Kidney (tissue), 14 donors: ENCODE data around the gene BACH1. TPM values are rescaled to one million over a fixed set of nuclear protein-coding genes. Genes with fewer than 3 reads are reported as not detected.

ENCODE experiments used
- DNase-seq, 5 donors: peaks; one replicate each; pipeline ENCODE4 v3.0.0-alpha.2; 2013 to 2020
- FAIRE-seq: peaks from 2 replicates; lab custom pipeline; 2012; peaks lifted over from hg19 to GRCh38; lab: Jason Lieb, UNC
- H3K27ac ChIP-seq, 2 donors: one replicate each; pipeline ENCODE4 v1.7.0; 2013; ENCODE audit warnings: low read depth in 2 of 2, low read length in 2 of 2, inconsistent platforms in 1 of 2
- H3K27me3 ChIP-seq: one replicate; pipeline ENCODE4 v1.7.1; 2013; ENCODE audit warnings: low read length, inconsistent platforms; ENCODE audit not compliant: control insufficient read depth, insufficient read depth
- H3K36me3 ChIP-seq, 3 donors: one replicate each; pipeline versions ENCODE4 v1.7.0 to v1.7.1; 2013; ENCODE audit warnings: low read length in 3 of 3, control low read depth in 1 of 3, inconsistent platforms in 1 of 3; ENCODE audit not compliant: insufficient read depth in 3 of 3, control insufficient read depth in 2 of 3
- H3K4me1 ChIP-seq, 3 donors: one replicate each; pipeline versions ENCODE4 v1.7.0 to v1.7.1; 2013; ENCODE audit warnings: low read length in 3 of 3, inconsistent platforms in 1 of 3, low read depth in 1 of 3; ENCODE audit not compliant: control insufficient read depth in 2 of 3, insufficient read depth in 2 of 3
- H3K4me3 ChIP-seq, 3 donors: one replicate each; pipeline versions ENCODE4 v1.7.0 to v1.8.1; 2013; ENCODE audit warnings: low read length in 3 of 3, control low read depth in 1 of 3, inconsistent platforms in 1 of 3
- H3K9ac ChIP-seq, 3 donors: one replicate each; pipeline versions ENCODE4 v1.7.0 to v1.7.1; 2013; ENCODE audit warnings: low read length in 3 of 3, control low read depth in 1 of 3, inconsistent platforms in 1 of 3
- H3K9me3 ChIP-seq, 3 donors: one replicate each; pipeline versions ENCODE4 v1.7.0 to v1.7.1; 2013; ENCODE audit warnings: low read length in 3 of 3, control low read depth in 1 of 3, inconsistent platforms in 1 of 3; ENCODE audit not compliant: control insufficient read depth in 2 of 3, insufficient read depth in 1 of 3
- CTCF ChIP-seq: IDR thresholded peaks from 3 replicates; pipeline ENCODE4 v1.5.1; 2012; ENCODE audit warnings: mild to moderate bottlenecking, moderate library complexity, borderline replicate concordance; ENCODE audit not compliant: insufficient read depth; ENCODE audit errors: extremely low read depth
- intact Hi-C: fragments of 100-400 bp; cut with DNase I; formaldehyde crosslinking; loops from one replicate; pipeline ENCODE4 v1.11.1; 2022
- polyA plus RNA-seq: library from polyadenylated mRNA; stranded (reverse); fragments of 350-450 nt; fragmentation: Illumina TruSeq; extraction: RNeasy Lipid Tissue Mini Kit (QIAGEN cat#74804); gene quantifications from one replicate; pipeline ENCODE4 v1.2.3, GENCODE V29; 2014; ENCODE audit warnings: low read depth, low replicate concordance; ENCODE audit not compliant: insufficient read depth
- total RNA-seq: library from RNA; stranded (reverse); fragmentation: NEBNext Ultra II Directional; extraction: Animal tissue kit (Norgen Biotek cat#: 25700); gene quantifications from one replicate; pipeline ENCODE4 v1.2.1, GENCODE V29; 2021
- donor health status: control.
- donor health status: control.
- donor health status: control.
- donor health status: control.
- donor health status: control.
- donor health status: DM: yes; HTN: yes; CAD: no.
- donor health status: Normal renal cell carcinoma (clear cell type).

Gene BACH1
- total and polyA plus RNA-seq, 2 donors from 2014 or later = 5.6 to 85.1 TPM

GRCh38 chr21:29321932-29322928, 23.5 kb downstream of the BACH1 start:
- no peak overlapping the region for H3K27ac ChIP-seq
- DNase-seq = no peak
- intact Hi-C loops = no loop called here
- H3K36me3 ChIP-seq = peaks cover 0 to 6% (median 3%) of the 10 kb centered on the region in 3 donors
- H3K27me3 ChIP-seq = no peaks in the 10 kb centered on the region
- H3K4me1 ChIP-seq = peaks cover 0 to 20% (median 11%) of the 10 kb centered on the region in 3 donors
- H3K4me3 ChIP-seq = no peak overlapping the region
- H3K9ac ChIP-seq = no peak overlapping the region
- no peak for TF ChIP-seq CTCF
- no peaks in the 10 kb centered on the region for H3K9me3 ChIP-seq
- FAIRE-seq = no peak

- Histone ChIP-seq H3K9me3 (no peaks in the 10 kb centered on the region), H3K4me1 (peaks cover 0 to 11% (median 9%) of the 10 kb centered on the region in 3 donors), H3K9ac (no peak overlapping the region), H3K36me3 (peaks cover 4 to 6% (median 5%) of the 10 kb centered on the region in 3 donors), H3K27me3 (no peaks in the 10 kb centered on the region), H3K27ac (no peak overlapping the region), H3K4me3 (no peak overlapping the region)
- DNase-seq (no peak), FAIRE-seq (no peak)
- intact Hi-C loops = no loop called here
- TF ChIP-seq CTCF = no peak
Observed at GRCh38 chr21:29323189-29323588, 24.5 kb downstream of the BACH1 start.

GRCh38 chr21:29326914-29327554, 28.3 kb downstream of the BACH1 start:
- FAIRE-seq = no peak
- Histone ChIP-seq H3K27me3 (no peaks in the 10 kb centered on the region), H3K4me1 (peaks cover 0 to 4% (median 0%) of the 10 kb centered on the region in 3 donors), H3K9ac (no peak overlapping the region), H3K27ac (no peak overlapping the region), H3K9me3 (no peaks in the 10 kb centered on the region), H3K36me3 (peaks cover 2 to 6% (median 5%) of the 10 kb centered on the region in 3 donors), H3K4me3 (no peak overlapping the region)
- intact Hi-C loops = no loop called here
- TF ChIP-seq CTCF = no peak
- DNase-seq = no peak
